ENCODE measurements around the gene SYNC.
"Not testable (repeated sequence)": the region's sequence is repeated elsewhere in the genome, so short reads cannot be mapped to it uniquely, and the experiment has no call there.

The SYNC gene

DNA sequence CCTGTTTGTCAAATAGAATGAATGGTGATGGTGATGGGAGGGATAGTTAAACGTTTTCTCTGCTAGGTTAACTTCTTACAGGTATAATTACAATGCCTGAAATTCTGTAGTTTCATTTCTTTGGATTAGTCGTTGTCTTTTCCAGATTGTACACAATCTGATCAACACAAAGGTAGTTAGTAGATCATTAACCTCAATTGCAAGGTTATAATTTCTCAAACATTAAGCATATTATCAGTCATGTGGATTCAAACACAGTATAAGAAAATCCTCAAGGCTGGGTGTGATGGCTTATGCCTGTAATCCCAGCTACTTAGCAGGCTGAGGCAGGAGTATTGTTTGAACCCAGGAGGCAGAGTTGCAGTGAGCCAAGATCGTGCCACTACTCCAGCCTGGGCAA, 20.6 kb downstream of the SYNC start:
- no peak for DNase-seq (ENCODE audit: low read depth)
- TF ChIP-seq, protein P1, sequence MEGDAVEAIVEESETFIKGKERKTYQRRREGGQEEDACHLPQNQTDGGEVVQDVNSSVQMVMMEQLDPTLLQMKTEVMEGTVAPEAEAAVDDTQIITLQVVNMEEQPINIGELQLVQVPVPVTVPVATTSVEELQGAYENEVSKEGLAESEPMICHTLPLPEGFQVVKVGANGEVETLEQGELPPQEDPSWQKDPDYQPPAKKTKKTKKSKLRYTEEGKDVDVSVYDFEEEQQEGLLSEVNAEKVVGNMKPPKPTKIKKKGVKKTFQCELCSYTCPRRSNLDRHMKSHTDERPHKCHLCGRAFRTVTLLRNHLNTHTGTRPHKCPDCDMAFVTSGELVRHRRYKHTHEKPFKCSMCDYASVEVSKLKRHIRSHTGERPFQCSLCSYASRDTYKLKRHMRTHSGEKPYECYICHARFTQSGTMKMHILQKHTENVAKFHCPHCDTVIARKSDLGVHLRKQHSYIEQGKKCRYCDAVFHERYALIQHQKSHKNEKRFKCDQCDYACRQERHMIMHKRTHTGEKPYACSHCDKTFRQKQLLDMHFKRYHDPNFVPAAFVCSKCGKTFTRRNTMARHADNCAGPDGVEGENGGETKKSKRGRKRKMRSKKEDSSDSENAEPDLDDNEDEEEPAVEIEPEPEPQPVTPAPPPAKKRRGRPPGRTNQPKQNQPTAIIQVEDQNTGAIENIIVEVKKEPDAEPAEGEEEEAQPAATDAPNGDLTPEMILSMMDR (IDR thresholded peaks at IDR 0.05; ENCODE audit: control insufficient read depth, insufficient read depth, low read depth, low read length, missing control alignments): no peak

GRCh38 chr1:32681509-32681908, 21.1 kb downstream of the SYNC start:
- no peak overlapping the region for H3K4me3 ChIP-seq (ENCODE audit: control insufficient read depth, low read depth, low read length)
- TF ChIP-seq, protein P1 (IDR thresholded peaks at IDR 0.05; ENCODE audit: control insufficient read depth, insufficient read depth, low read depth, low read length, missing control alignments): no peak
- no peak for DNase-seq (ENCODE audit: low read depth)

More for the DNA sequence above, 20.6 kb downstream of the SYNC start:
- no peak overlapping the region for H3K4me3 ChIP-seq (ENCODE audit: control insufficient read depth, low read depth, low read length)

GRCh38 chr1:32680642-32681041, 21.9 kb downstream of the SYNC start:
- DNase-seq (ENCODE audit: low read depth): no peak
- no peak overlapping the region for H3K4me3 ChIP-seq (ENCODE audit: control insufficient read depth, low read depth, low read length)
- TF ChIP-seq, protein P1 (IDR thresholded peaks at IDR 0.05; ENCODE audit: control insufficient read depth, insufficient read depth, low read depth, low read length, missing control alignments): no peak

DNA sequence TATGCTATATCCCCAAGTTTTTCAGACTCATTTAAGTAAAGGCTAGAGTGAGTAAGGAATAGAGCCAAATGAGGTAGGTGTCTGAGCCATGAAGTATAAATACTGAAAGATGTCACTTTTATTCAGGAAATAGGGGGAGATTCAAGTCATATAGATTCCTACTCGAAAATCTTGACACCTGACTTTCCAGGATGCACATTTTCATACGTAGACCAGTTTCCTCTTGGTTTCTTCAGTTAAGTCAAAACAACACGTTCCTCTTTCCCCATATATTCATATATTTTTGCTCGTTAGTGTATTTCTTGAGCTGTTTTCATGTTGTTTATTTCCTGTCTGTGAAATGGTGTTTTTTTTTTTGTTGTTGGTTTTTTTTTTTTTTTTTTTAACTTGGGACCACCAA, 22.6 kb downstream of the SYNC start:
- DNase-seq (ENCODE audit: low read depth); H3K4me3 ChIP-seq (ENCODE audit: control insufficient read depth, low read depth, low read length): not testable (repeated sequence)

DNA sequence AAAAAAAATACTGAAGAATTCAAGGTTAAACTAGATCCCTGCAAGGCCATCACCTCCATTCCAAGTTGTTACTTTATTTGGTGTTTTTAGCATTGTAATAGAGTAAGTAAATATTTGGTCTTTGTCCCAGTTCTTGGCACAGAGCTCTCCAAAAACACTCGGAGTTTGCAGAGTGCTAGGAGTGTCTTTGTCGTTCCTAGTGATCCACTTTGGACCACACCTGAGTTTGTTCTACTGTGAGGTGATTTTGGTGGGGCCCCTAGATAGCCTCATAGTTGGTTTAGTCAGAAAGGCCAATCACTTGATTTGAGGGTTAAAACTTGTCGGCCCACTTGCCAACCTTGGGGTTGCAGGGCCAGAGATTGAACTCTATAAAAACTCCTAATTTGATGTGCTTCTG, 25.6 kb downstream of the SYNC start:
- TF ChIP-seq, protein P1 (IDR thresholded peaks at IDR 0.05; ENCODE audit: control insufficient read depth, insufficient read depth, low read depth, low read length, missing control alignments): no peak
- DNase-seq (ENCODE audit: low read depth): no peak
- H3K4me3 ChIP-seq (ENCODE audit: control insufficient read depth, low read depth, low read length): no peak overlapping the region

GRCh38 chr1:32668716-32669115, 33.9 kb downstream of the SYNC start:
- not testable (repeated sequence) for DNase-seq (ENCODE audit: low read depth); H3K4me3 ChIP-seq (ENCODE audit: control insufficient read depth, low read depth, low read length)

- TF ChIP-seq, protein P1 (IDR thresholded peaks at IDR 0.05; ENCODE audit: control insufficient read depth, insufficient read depth, low read depth, low read length, missing control alignments): no peak
- H3K4me3 ChIP-seq (ENCODE audit: control insufficient read depth, low read depth, low read length): no peak overlapping the region
- no peak for DNase-seq (ENCODE audit: low read depth)
Observed at GRCh38 chr1:32666901-32667566, 35.5 kb downstream of the SYNC start.

DNA sequence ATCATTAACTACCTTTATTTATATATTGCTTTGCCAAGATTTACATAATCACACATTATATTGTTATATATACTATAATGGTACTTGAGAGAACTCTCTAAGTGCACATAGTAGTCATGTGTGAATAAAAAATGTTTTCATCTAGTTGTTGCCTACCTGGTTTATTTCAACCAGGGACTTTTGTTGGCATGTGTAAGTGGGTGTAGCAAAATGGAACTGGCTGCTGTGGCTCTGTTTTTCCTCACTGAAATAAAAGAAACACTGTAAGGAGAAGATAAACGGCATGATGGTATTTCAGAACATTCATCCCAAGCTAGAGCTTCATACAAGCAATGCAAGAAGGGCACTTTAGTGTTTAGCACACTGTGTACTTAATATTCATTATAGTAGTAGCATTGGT, 36.7 kb downstream of the SYNC start:
- DNase-seq (ENCODE audit: low read depth): no peak
- no peak overlapping the region for H3K4me3 ChIP-seq (ENCODE audit: control insufficient read depth, low read depth, low read length)
- TF ChIP-seq, protein P1 (IDR thresholded peaks at IDR 0.05; ENCODE audit: control insufficient read depth, insufficient read depth, low read depth, low read length, missing control alignments): no peak
